Upper lobe of right lung (tissue), 1 donor: ENCODE data around the gene KLKB1. TPM values are rescaled to one million over a fixed set of nuclear protein-coding genes. Genes with fewer than 3 reads are reported as not detected.

Source experiments
- ATAC-seq: fragments of 200-7000 bp; cut with Tn5 transposase; one replicate; pipeline ENCODE4 v1.9.1; 2020; ENCODE audit warnings: mild to moderate bottlenecking, moderate library complexity
- DNase-seq: peaks from one replicate; pipeline ENCODE4 v3.0.0-alpha.2; 2020
- H3K27ac ChIP-seq: fragments of 200-600 bp; one replicate; pipeline ENCODE4 v1.8.0; 2022
- H3K27me3 ChIP-seq: fragments of 200-600 bp; one replicate; pipeline ENCODE4 v1.8.0; 2022; ENCODE audit warnings: mild to moderate bottlenecking
- H3K36me3 ChIP-seq: fragments of 200-600 bp; one replicate; pipeline ENCODE4 v1.8.0; 2022
- H3K4me1 ChIP-seq: fragments of 200-600 bp; one replicate; pipeline ENCODE4 v1.8.0; 2022
- H3K4me3 ChIP-seq: fragments of 200-600 bp; one replicate; pipeline ENCODE4 v1.8.0; 2022; ENCODE audit warnings: mild to moderate bottlenecking
- H3K9me3 ChIP-seq: fragments of 200-600 bp; one replicate; pipeline ENCODE4 v1.8.0; 2022
- CTCF ChIP-seq: fragments of 200-600 bp; IDR thresholded peaks from one replicate; pipeline ENCODE4 v1.8.0; 2022; ENCODE audit warnings: antibody characterized with exemption
- intact Hi-C: fragments of 100-400 bp; cut with DNase I; formaldehyde crosslinking; loops from one replicate; pipeline ENCODE4 v1.11.0; 2022
- total RNA-seq: library from RNA; stranded (reverse); fragmentation: NEBNext Ultra II Directional; extraction: Animal tissue kit (Norgen Biotek cat#: 25700); gene quantifications from one replicate; pipeline ENCODE4 v1.2.1, GENCODE V29; 2021
- donor health status: DM: no; HTN: yes; CAD: no; lungs with severe emphysema.

Gene KLKB1
- total RNA-seq, 1 donor from 2014 or later: 1.5 TPM

- peak; percentile 77 for ATAC-seq
- intact Hi-C loops: no loop called here
- H3K4me1 ChIP-seq: no peaks in the 10 kb centered on the region
These were observed 80.2 kb downstream of the KLKB1 start for GRCh38 chr4:186307497-186307896.

GRCh38 chr4:186307916-186308315, 80.6 kb downstream of the KLKB1 start:
- no peaks in the 10 kb centered on the region for H3K36me3 ChIP-seq
- TF ChIP-seq CTCF: no peak
- no peak overlapping the region for H3K27ac ChIP-seq
- H3K4me1 ChIP-seq: no peaks in the 10 kb centered on the region
- no peak overlapping the region for H3K4me3 ChIP-seq
- ATAC-seq (peak; percentile 82), DNase-seq (no peak)
- no peaks in the 10 kb centered on the region for H3K27me3 ChIP-seq
- no peaks in the 10 kb centered on the region for H3K9me3 ChIP-seq
- intact Hi-C loops: no loop called here

More at GRCh38 chr4:186307497-186307896, 80.2 kb downstream of the KLKB1 start:
- TF ChIP-seq CTCF: no peak
- no peaks in the 10 kb centered on the region for H3K27me3 ChIP-seq
- H3K4me3 ChIP-seq: no peak overlapping the region
- H3K27ac ChIP-seq: no peak overlapping the region
- no peaks in the 10 kb centered on the region for H3K9me3 ChIP-seq
- H3K36me3 ChIP-seq: no peaks in the 10 kb centered on the region
- no peak for DNase-seq

Other genes starting within 250 kb of the KLKB1 start
- 28.5 TPM for gene TLR3, start 158.4 kb upstream of the KLKB1 start, total RNA-seq
- gene FAM149A, start 122.8 kb upstream of the KLKB1 start, total RNA-seq: 16.4 TPM
- 35.4 TPM for gene CYP4V2, start 35.9 kb upstream of the KLKB1 start, total RNA-seq
- gene F11, start 38.7 kb downstream of the KLKB1 start, total RNA-seq: 24.7 TPM